IMR-90 (cell line): ENCODE data around the gene TMIGD1. TPM values are rescaled to one million over a fixed set of nuclear protein-coding genes. Genes with fewer than 3 reads are reported as not detected.

Experiments
- ATAC-seq: fragments of 200-7000 bp; cut with Tn5 transposase; 2 replicates; pipeline ENCODE4 v1.9.1; 2020; ENCODE audit warnings: low read depth, mild to moderate bottlenecking, moderate library complexity
- BruUV-seq: library from RNA; stranded (reverse); fragments of 400-500 nt; replicated peaks from 2 replicates; lab custom pipeline; 2021; lab: Mats Ljungman, UMichigan
- CTCF ChIA-PET: fragments of 300-600 bp; formaldehyde crosslinking; extraction: SDS; loops from one replicate; lab custom pipeline; 2021; ENCODE audit warnings: antibody characterized with exemption; lab: Yijun Ruan, JAX
- POLR2A ChIA-PET: fragments of 300-600 bp; sonication (Branson Sonifier 250); formaldehyde crosslinking; loops from one replicate; lab custom pipeline; 2022; ENCODE audit warnings: antibody characterized with exemption; ENCODE audit not compliant: unreplicated experiment; lab: Charles Lee
- DNase-seq: peaks from one replicate; pipeline ENCODE4 v3.0.0; 2013
- H2AFZ ChIP-seq: replicated peaks from 2 replicates; pipeline ENCODE3; 2013; ENCODE audit warnings: low read length, mild to moderate bottlenecking; ENCODE audit not compliant: poor library complexity
- H2AK5ac ChIP-seq: 2 replicates; pipeline ENCODE4 v1.6.1; 2013; ENCODE audit warnings: low read depth, low read length, inconsistent platforms
- H2AK9ac ChIP-seq: replicated peaks from 2 replicates; pipeline ENCODE3; 2013; ENCODE audit warnings: mild to moderate bottlenecking, low read depth, low read length, moderate library complexity; ENCODE audit not compliant: poor library complexity
- H2BK120ac ChIP-seq: 2 replicates; pipeline ENCODE4 v1.6.1; 2013; ENCODE audit warnings: low read depth, low read length, inconsistent platforms
- H2BK15ac ChIP-seq: 3 replicates; pipeline ENCODE4 v1.6.1; 2013; ENCODE audit warnings: low read depth, low read length, inconsistent platforms
- H2BK20ac ChIP-seq: 2 replicates; pipeline ENCODE4 v1.6.1; 2013; ENCODE audit warnings: low read depth, mild to moderate bottlenecking, inconsistent platforms, low read length, moderate library complexity
- H2BK5ac ChIP-seq: 2 replicates; pipeline ENCODE4 v1.6.1; 2013; ENCODE audit warnings: mild to moderate bottlenecking, low read depth, low read length, inconsistent platforms; ENCODE audit not compliant: poor library complexity, severe bottlenecking
- H3K14ac ChIP-seq: replicated peaks from 2 replicates; pipeline ENCODE4 v1.6.1; 2013; ENCODE audit warnings: low read depth, low read length, inconsistent platforms
- H3K18ac ChIP-seq: 2 replicates; pipeline ENCODE4 v1.6.1; 2013; ENCODE audit warnings: low read depth, low read length, control low read depth
- H3K23ac ChIP-seq: 2 replicates; pipeline ENCODE4 v1.6.1; 2013; ENCODE audit warnings: low read depth, low read length, inconsistent platforms
- H3K27ac ChIP-seq: 2 replicates; pipeline ENCODE4 v1.5.1; 2013; ENCODE audit warnings: mild to moderate bottlenecking, control low read depth, low read length; ENCODE audit not compliant: insufficient read depth
- H3K27me3 ChIP-seq: 2 replicates; pipeline ENCODE4 v1.6.1; 2013; ENCODE audit warnings: low read length; ENCODE audit not compliant: control insufficient read depth, insufficient read depth
- H3K36me3 ChIP-seq: 2 replicates; pipeline ENCODE4 v1.6.1; 2013; ENCODE audit warnings: low read length, mixed read lengths; ENCODE audit not compliant: control insufficient read depth, insufficient read depth
- H3K4ac ChIP-seq: 2 replicates; pipeline ENCODE4 v1.6.1; 2013; ENCODE audit warnings: low read depth, low read length, inconsistent platforms
- H3K4me1 ChIP-seq: 2 replicates; pipeline ENCODE4 v1.6.1; 2013; ENCODE audit warnings: low read length, mixed read lengths; ENCODE audit not compliant: control insufficient read depth, insufficient read depth
- H3K4me2 ChIP-seq: 2 replicates; pipeline ENCODE4 v1.6.1; 2013; ENCODE audit warnings: low read depth, mild to moderate bottlenecking, control low read depth, low read length, moderate library complexity
- H3K4me3 ChIP-seq: 2 replicates; pipeline ENCODE4 v1.5.1; 2013; ENCODE audit warnings: low read depth, mild to moderate bottlenecking, control low read depth, low read length, moderate library complexity; ENCODE audit not compliant: insufficient read depth
- H3K56ac ChIP-seq: 2 replicates; pipeline ENCODE4 v1.6.1; 2013; ENCODE audit warnings: low read length, inconsistent platforms; ENCODE audit not compliant: insufficient read depth; ENCODE audit errors: extremely low read depth
- H3K79me1 ChIP-seq, 2 experiments: 2 replicates each; pipeline ENCODE4 v1.6.1; 2013; ENCODE audit warnings: low read length in 2 of 2, inconsistent platforms in 1 of 2, low read depth in 1 of 2
- H3K9ac ChIP-seq: 2 replicates; pipeline ENCODE4 v1.6.1; 2013; ENCODE audit warnings: low read depth, low read length, control low read depth
- H3K9me1 ChIP-seq: 2 replicates; pipeline ENCODE4 v1.6.1; 2013; ENCODE audit warnings: low read length, inconsistent platforms; ENCODE audit not compliant: insufficient read depth
- H3K9me3 ChIP-seq: 2 replicates; pipeline ENCODE4 v1.6.1; 2013; ENCODE audit warnings: low read length; ENCODE audit not compliant: control insufficient read depth, insufficient read depth
- H4K20me1 ChIP-seq: 2 replicates; pipeline ENCODE4 v1.6.1; 2013; ENCODE audit warnings: low read length, inconsistent platforms; ENCODE audit not compliant: insufficient read depth
- H4K5ac ChIP-seq: 2 replicates; pipeline ENCODE4 v1.6.1; 2013; ENCODE audit warnings: mild to moderate bottlenecking, low read depth, low read length, control low read depth
- H4K8ac ChIP-seq, 2 experiments: 2 replicates each; pipeline ENCODE4 v1.6.1; 2013; ENCODE audit warnings: low read depth in 2 of 2, low read length in 2 of 2, control low read depth in 1 of 2, inconsistent platforms in 1 of 2
- H4K91ac ChIP-seq: 2 replicates; pipeline ENCODE4 v1.6.1; 2013; ENCODE audit warnings: low read depth, low read length, inconsistent platforms; ENCODE audit not compliant: insufficient read depth
- BHLHE40 ChIP-seq: fragments of 150-350 bp; IDR thresholded peaks from 2 replicates; pipeline ENCODE4 v1.6.1; 2016; ENCODE audit warnings: mild to moderate bottlenecking, low read depth, low read length
- CEBPB ChIP-seq: IDR thresholded peaks from 2 replicates; pipeline ENCODE4 v1.6.1; 2012; ENCODE audit warnings: low read depth, low read length, improper control_type of control experiment
- CHD1 ChIP-seq: IDR thresholded peaks from 2 replicates; pipeline ENCODE4 v1.6.1; 2012; ENCODE audit warnings: low read depth, low read length, improper control_type of control experiment
- FOS ChIP-seq: fragments of 150-350 bp; IDR thresholded peaks from 2 replicates; pipeline ENCODE4 v1.6.1; 2016; ENCODE audit warnings: low read depth, low read length
- MAFK ChIP-seq: IDR thresholded peaks from 2 replicates; pipeline ENCODE4 v1.6.1; 2012; ENCODE audit warnings: low read depth, low read length, improper control_type of control experiment
- MAZ ChIP-seq: IDR thresholded peaks from 2 replicates; pipeline ENCODE4 v1.6.1; 2012; ENCODE audit warnings: low read depth, mild to moderate bottlenecking, low read length, improper control_type of control experiment, moderate library complexity, borderline replicate concordance
- MXI1 ChIP-seq: IDR thresholded peaks from 2 replicates; pipeline ENCODE4 v1.6.1; 2012; ENCODE audit warnings: low read depth, mild to moderate bottlenecking, low read length, moderate library complexity, borderline replicate concordance
- NFE2L2 ChIP-seq: fragments of 150-350 bp; IDR thresholded peaks from 2 replicates; pipeline ENCODE4 v1.6.1; 2016; ENCODE audit warnings: low read depth, mild to moderate bottlenecking, low read length
- POLR2A ChIP-seq: IDR thresholded peaks from 2 replicates; pipeline ENCODE4 v1.6.1; 2012; ENCODE audit warnings: mild to moderate bottlenecking, low read depth, low read length
- RAD21 ChIP-seq: IDR thresholded peaks from 2 replicates; pipeline ENCODE4 v1.6.1; 2012; ENCODE audit warnings: low read length, improper control_type of control experiment
- RCOR1 ChIP-seq: IDR thresholded peaks from 2 replicates; pipeline ENCODE4 v1.6.1; 2012; ENCODE audit warnings: mild to moderate bottlenecking, low read length, improper control_type of control experiment; ENCODE audit not compliant: insufficient replicate concordance
- RFX5 ChIP-seq: IDR thresholded peaks from 2 replicates; pipeline ENCODE4 v1.8.0; 2012; ENCODE audit warnings: low read depth, mild to moderate bottlenecking, low read length, moderate library complexity
- SMC3 ChIP-seq: fragments of 150-350 bp; IDR thresholded peaks from 2 replicates; pipeline ENCODE4 v1.6.1; 2016; ENCODE audit warnings: low read depth, mild to moderate bottlenecking, antibody characterized with exemption, low read length, moderate library complexity
- WGBS, 2 experiments: methylation state at CpG; one replicate each; pipeline versions ENCODE4 v1.1.5 to v1.1.7; 2013; ENCODE audit warnings: missing lambda C conversion rate in 2 of 2; ENCODE audit not compliant: insufficient read length in 1 of 2; ENCODE audit errors: extremely low coverage in 2 of 2; 5-methylcytosine and 5-hydroxymethylcytosine counted together
- dilution Hi-C: fragments of 300-500 bp; cut with HindIII; formaldehyde crosslinking; loops from one replicate; pipeline ENCODE4 v1.14.3; 2018; ENCODE audit warnings: low sequenced_read_pairs; ENCODE audit not compliant: unreplicated experiment
- in situ Hi-C: fragments of 300-500 bp; cut with MboI; formaldehyde crosslinking; loops from 3 replicates; pipeline ENCODE4 v1.14.3; 2019; ENCODE audit warnings: low sequenced_read_pairs, inconsistent platforms, mixed read lengths
- intact Hi-C: fragments of 100-400 bp; cut with micrococcal nuclease; formaldehyde crosslinking; loops from 2 replicates; pipeline ENCODE4 v1.10.0; 2022
- polyA plus RNA-seq, 3 experiments: library from polyadenylated mRNA; depleted of rRNA; stranded (reverse); fragments of >200 nt; gene quantifications; 2 replicates each; pipeline ENCODE4 v1.2.3, GENCODE V29; 2012; ENCODE audit warnings: low replicate concordance in 1 of 3
- total RNA-seq: library from RNA; depleted of rRNA; stranded (reverse); fragments of >200 nt; gene quantifications from 2 replicates; pipeline ENCODE4 v1.2.3, GENCODE V29; 2012
- TF ChIP-seq, protein P1 (sequence below): fragments of 150-350 bp; IDR thresholded peaks from 2 replicates; pipeline ENCODE4 v1.6.1; 2017; ENCODE audit warnings: mild to moderate bottlenecking, antibody characterized with exemption, low read length, low read depth
- TF ChIP-seq, protein P2 (sequence below): fragments of 150-350 bp; IDR thresholded peaks from 2 replicates; pipeline ENCODE4 v1.6.1; 2016; ENCODE audit warnings: low read depth, mild to moderate bottlenecking, low read length, moderate library complexity, borderline replicate concordance
- TF ChIP-seq, protein P3 (sequence below): conservative IDR thresholded peaks from 2 replicates; pipeline ENCODE4 v1.5.1; 2012; ENCODE audit warnings: mild to moderate bottlenecking, low read depth, low read length, improper control_type of control experiment

TMIGD1 gene
- total and polyA plus RNA-seq, 2 of the 4 experiments (the other 2 are of a cell fraction) = not detected

DNA sequence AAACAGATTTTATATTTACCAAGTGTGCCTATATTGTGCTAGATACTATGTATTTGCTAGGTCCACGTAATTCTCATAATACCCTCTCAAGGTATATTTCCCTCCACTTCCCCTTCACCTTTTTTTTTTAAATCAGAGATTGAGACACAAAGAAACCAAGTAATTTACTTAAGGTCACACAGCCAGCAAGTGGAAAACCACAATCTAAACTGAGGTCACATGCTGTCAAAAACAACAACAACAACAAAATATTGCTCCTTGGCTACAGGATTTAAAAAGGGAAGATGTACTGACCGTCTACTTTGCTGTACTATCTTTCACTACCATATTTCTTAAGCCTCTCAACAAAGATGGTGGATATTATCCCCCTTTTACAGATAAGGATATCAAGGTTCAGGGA is 57.9 kb downstream of the TMIGD1 start:
- ChIA-PET CTCF (no interaction called here), POLR2A (no interaction called here)
- H3K9me1 ChIP-seq = peaks cover 3% of the 10 kb centered on the region; the same call in 1 of the 2 replicates
- ATAC-seq = no peak
- no peaks in the 10 kb centered on the region; the same call in 1 of the 2 replicates for H3K4me1 ChIP-seq
- in situ Hi-C loops = no loop called here
- H4K5ac ChIP-seq = no peak overlapping the region
- H3K27me3 ChIP-seq = no peaks in the 10 kb centered on the region
- H3K27ac ChIP-seq = no peak overlapping the region
- no peak overlapping the region for H2AFZ ChIP-seq
- no peak overlapping the region for H4K91ac ChIP-seq
- TF ChIP-seq RAD21 = no peak
- TF ChIP-seq, protein P1, sequence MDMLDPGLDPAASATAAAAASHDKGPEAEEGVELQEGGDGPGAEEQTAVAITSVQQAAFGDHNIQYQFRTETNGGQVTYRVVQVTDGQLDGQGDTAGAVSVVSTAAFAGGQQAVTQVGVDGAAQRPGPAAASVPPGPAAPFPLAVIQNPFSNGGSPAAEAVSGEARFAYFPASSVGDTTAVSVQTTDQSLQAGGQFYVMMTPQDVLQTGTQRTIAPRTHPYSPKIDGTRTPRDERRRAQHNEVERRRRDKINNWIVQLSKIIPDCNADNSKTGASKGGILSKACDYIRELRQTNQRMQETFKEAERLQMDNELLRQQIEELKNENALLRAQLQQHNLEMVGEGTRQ = no peak
- no peak for TF ChIP-seq BHLHE40
- no peak for TF ChIP-seq CHD1
- TF ChIP-seq FOS = no peak
- no peak for TF ChIP-seq SMC3
- TF ChIP-seq, protein P2, sequence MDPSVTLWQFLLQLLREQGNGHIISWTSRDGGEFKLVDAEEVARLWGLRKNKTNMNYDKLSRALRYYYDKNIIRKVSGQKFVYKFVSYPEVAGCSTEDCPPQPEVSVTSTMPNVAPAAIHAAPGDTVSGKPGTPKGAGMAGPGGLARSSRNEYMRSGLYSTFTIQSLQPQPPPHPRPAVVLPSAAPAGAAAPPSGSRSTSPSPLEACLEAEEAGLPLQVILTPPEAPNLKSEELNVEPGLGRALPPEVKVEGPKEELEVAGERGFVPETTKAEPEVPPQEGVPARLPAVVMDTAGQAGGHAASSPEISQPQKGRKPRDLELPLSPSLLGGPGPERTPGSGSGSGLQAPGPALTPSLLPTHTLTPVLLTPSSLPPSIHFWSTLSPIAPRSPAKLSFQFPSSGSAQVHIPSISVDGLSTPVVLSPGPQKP = no peak
- no peak for TF ChIP-seq CEBPB
- TF ChIP-seq MXI1 = no peak
- TF ChIP-seq NFE2L2 = no peak
- TF ChIP-seq POLR2A = no peak
- no peak for TF ChIP-seq MAZ
- TF ChIP-seq, protein P3, sequence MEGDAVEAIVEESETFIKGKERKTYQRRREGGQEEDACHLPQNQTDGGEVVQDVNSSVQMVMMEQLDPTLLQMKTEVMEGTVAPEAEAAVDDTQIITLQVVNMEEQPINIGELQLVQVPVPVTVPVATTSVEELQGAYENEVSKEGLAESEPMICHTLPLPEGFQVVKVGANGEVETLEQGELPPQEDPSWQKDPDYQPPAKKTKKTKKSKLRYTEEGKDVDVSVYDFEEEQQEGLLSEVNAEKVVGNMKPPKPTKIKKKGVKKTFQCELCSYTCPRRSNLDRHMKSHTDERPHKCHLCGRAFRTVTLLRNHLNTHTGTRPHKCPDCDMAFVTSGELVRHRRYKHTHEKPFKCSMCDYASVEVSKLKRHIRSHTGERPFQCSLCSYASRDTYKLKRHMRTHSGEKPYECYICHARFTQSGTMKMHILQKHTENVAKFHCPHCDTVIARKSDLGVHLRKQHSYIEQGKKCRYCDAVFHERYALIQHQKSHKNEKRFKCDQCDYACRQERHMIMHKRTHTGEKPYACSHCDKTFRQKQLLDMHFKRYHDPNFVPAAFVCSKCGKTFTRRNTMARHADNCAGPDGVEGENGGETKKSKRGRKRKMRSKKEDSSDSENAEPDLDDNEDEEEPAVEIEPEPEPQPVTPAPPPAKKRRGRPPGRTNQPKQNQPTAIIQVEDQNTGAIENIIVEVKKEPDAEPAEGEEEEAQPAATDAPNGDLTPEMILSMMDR = no peak
- TF ChIP-seq MAFK = no peak
- TF ChIP-seq RFX5 = no peak
- no peak for TF ChIP-seq RCOR1
- dilution Hi-C loops = no loop called here
- H3K9ac ChIP-seq = no peak overlapping the region
- no peak overlapping the region for H2BK5ac ChIP-seq
- H2BK120ac ChIP-seq = no peak overlapping the region
- no TSS peak for BruUV-seq
- no peak overlapping the region for H2AK9ac ChIP-seq
- H4K20me1 ChIP-seq = no peaks in the 10 kb centered on the region
- H3K9me3 ChIP-seq = no peaks in the 10 kb centered on the region
- no peak overlapping the region for H2AK5ac ChIP-seq
- no peak overlapping the region for H2BK20ac ChIP-seq
- WGBS, 2 experiments = no CpG with 5 or more reads among the region's 2 CpGs
- intact Hi-C loops = no loop called here
- H4K8ac ChIP-seq = no peak overlapping the region
- H3K56ac ChIP-seq = no peak overlapping the region
- H3K23ac ChIP-seq = no peak overlapping the region
- peaks cover 3 to 4% of the 10 kb centered on the region in 2 experiments; a peak in 2 of 4 replicates for H3K79me1 ChIP-seq
- DNase-seq = no peak
- no peak overlapping the region for H3K4me2 ChIP-seq
- H3K18ac ChIP-seq = no peak overlapping the region
- H3K4ac ChIP-seq = no peak overlapping the region
- H3K36me3 ChIP-seq = peaks cover 24% of the 10 kb centered on the region
- no peak overlapping the region for H3K14ac ChIP-seq
- H3K4me3 ChIP-seq = no peak overlapping the region
- H2BK15ac ChIP-seq = no peak overlapping the region
